ENCODE results near the gene PCOLCE2. TPM values are rescaled to one million over a fixed set of nuclear protein-coding genes. Genes with fewer than 3 reads are reported as not detected.

Gene PCOLCE2
- total and polyA plus RNA-seq, 2 donors (not counting 3 experiments of a cell fraction or from before 2014, with no cell fraction given), result not detected

- no peak for DNase-seq (ENCODE audit: low read depth, low spot score)
- Histone ChIP-seq H3K4me3 (replicated peaks in 1 of 3; ENCODE audit: insufficient read depth in 1 of 3, low read depth in 1 of 3, low read length in 3 of 3) (no peak overlapping the region), H3K4me1 (ENCODE audit: control insufficient read depth, extremely low read depth, insufficient read depth, low read length) (no peaks in the 10 kb centered on the region), H3K27ac (ENCODE audit: insufficient read depth, low read depth, low read length) (no peak overlapping the region), H3K36me3 (ENCODE audit: control insufficient read depth in 2 of 2, extremely low read depth in 1 of 2, insufficient read depth in 2 of 2, low read length in 2 of 2) (no peaks in the 10 kb centered on the region), H3K79me2 (ENCODE audit: control insufficient read depth, insufficient read depth, low read length) (no peaks in the 10 kb centered on the region), H2AFZ (ENCODE audit: low read depth, low read length) (no peak overlapping the region), H3K9ac (replicated peaks; ENCODE audit: extremely low read depth, insufficient read depth, low read length) (no peak overlapping the region), H3K9me1 (replicated peaks; ENCODE audit: control insufficient read depth, extremely low read depth, insufficient read depth, low read length) (no peaks in the 10 kb centered on the region), H3K9me3 (replicated peaks; ENCODE audit: control insufficient read depth, insufficient read depth, low read length) (no peaks in the 10 kb centered on the region), H3K4me2 (ENCODE audit: insufficient read depth, low read length) (no peak overlapping the region), H4K20me1 (replicated peaks; ENCODE audit: control insufficient read depth, extremely low read depth, insufficient read depth, low read length) (no peaks in the 10 kb centered on the region), H3K27me3 (ENCODE audit: control insufficient read depth in 2 of 2, insufficient read depth in 2 of 2, low read length in 2 of 2) (peaks cover 18 to 46% of the 10 kb centered on the region in 2 experiments)
- FAIRE-seq, result no peak
- TF ChIP-seq MYC (IDR thresholded peaks at IDR 0.05; ENCODE audit: low read depth, low read length) (no peak), POLR2A (IDR thresholded peaks at IDR 0.05; ENCODE audit: low read depth, low read length) (no peak), CTCF (IDR thresholded peaks at IDR 0.05; ENCODE audit: extremely low read depth in 1 of 2, insufficient read depth in 1 of 2, low read depth in 1 of 2, low read length in 2 of 2) (no peak), GATA2 (IDR thresholded peaks at IDR 0.05; ENCODE audit: insufficient read depth, insufficient read length, low read depth, low read length) (no peak), JUN (IDR thresholded peaks at IDR 0.05; ENCODE audit: borderline replicate concordance, insufficient read depth, insufficient read length, low read depth) (no peak)
- intact Hi-C loops (cut with micrococcal nuclease) (no loop called here), dilution Hi-C loops (cut with MboI; ENCODE audit: extremely low pct_ligation_motif_present, low sequenced_read_pairs) (no loop called here)
- ChIA-PET POLR2A (no interaction called here), CTCF (interaction anchor here (0.7 to 1.2 kb wide), 2 partner anchors 34 to 229 kb away, joined by 3 to 4 read pairs; no protein-coding TSS in a partner anchor)
- BruUV-seq (replicated peaks), result no TSS peak
Observed at GRCh38 chr3:142863010-142863817, 25.7 kb downstream of the PCOLCE2 start.

- FAIRE-seq (no peak), DNase-seq (ENCODE audit: low read depth, low spot score) (no peak)
- Histone ChIP-seq H3K79me2 (ENCODE audit: control insufficient read depth, insufficient read depth, low read length) (no peaks in the 10 kb centered on the region), H3K9me1 (replicated peaks; ENCODE audit: control insufficient read depth, extremely low read depth, insufficient read depth, low read length) (no peaks in the 10 kb centered on the region), H3K9ac (replicated peaks; ENCODE audit: extremely low read depth, insufficient read depth, low read length) (no peak overlapping the region), H3K4me3 (replicated peaks in 1 of 3; ENCODE audit: insufficient read depth in 1 of 3, low read depth in 1 of 3, low read length in 3 of 3) (no peak overlapping the region), H4K20me1 (replicated peaks; ENCODE audit: control insufficient read depth, extremely low read depth, insufficient read depth, low read length) (no peaks in the 10 kb centered on the region), H3K27ac (ENCODE audit: insufficient read depth, low read depth, low read length) (no peak overlapping the region), H3K4me2 (ENCODE audit: insufficient read depth, low read length) (no peak overlapping the region), H3K27me3 (ENCODE audit: control insufficient read depth in 2 of 2, insufficient read depth in 2 of 2, low read length in 2 of 2) (peaks cover 18 to 46% of the 10 kb centered on the region in 2 experiments), H3K9me3 (replicated peaks; ENCODE audit: control insufficient read depth, insufficient read depth, low read length) (no peaks in the 10 kb centered on the region), H2AFZ (ENCODE audit: low read depth, low read length) (no peak overlapping the region), H3K4me1 (ENCODE audit: control insufficient read depth, extremely low read depth, insufficient read depth, low read length) (no peaks in the 10 kb centered on the region), H3K36me3 (ENCODE audit: control insufficient read depth in 2 of 2, extremely low read depth in 1 of 2, insufficient read depth in 2 of 2, low read length in 2 of 2) (no peaks in the 10 kb centered on the region)
- POLR2A ChIA-PET, result no interaction called here
- dilution Hi-C loops (cut with MboI; ENCODE audit: extremely low pct_ligation_motif_present, low sequenced_read_pairs) (no loop called here), intact Hi-C loops (cut with micrococcal nuclease) (no loop called here)
- CTCF ChIA-PET, result no interaction called here
- BruUV-seq (replicated peaks), result no TSS peak
- TF ChIP-seq MAX (IDR thresholded peaks at IDR 0.05; ENCODE audit: insufficient read depth, insufficient read length) (no peak), MYC (IDR thresholded peaks at IDR 0.05; ENCODE audit: low read depth, low read length) (no peak), GATA2 (IDR thresholded peaks at IDR 0.05; ENCODE audit: insufficient read depth, insufficient read length, low read depth, low read length) (no peak), FOS (IDR thresholded peaks at IDR 0.05; ENCODE audit: borderline replicate concordance, insufficient read depth, low read length) (no peak), JUN (IDR thresholded peaks at IDR 0.05; ENCODE audit: borderline replicate concordance, insufficient read depth, insufficient read length, low read depth) (no peak), EZH2 (IDR thresholded peaks at IDR 0.05; ENCODE audit: borderline replicate concordance, low read depth, low read length, severe bottlenecking) (no peak), POLR2A (IDR thresholded peaks at IDR 0.05; ENCODE audit: low read depth, low read length) (no peak), CTCF (IDR thresholded peaks at IDR 0.05; ENCODE audit: extremely low read depth in 1 of 2, insufficient read depth in 1 of 2, low read depth in 1 of 2, low read length in 2 of 2) (no peak), POLR2AphosphoS5 (IDR thresholded peaks at IDR 0.05; ENCODE audit: insufficient read depth, low read depth, low read length) (no peak)
Observed at GRCh38 chr3:142861926-142862325, 27.0 kb downstream of the PCOLCE2 start.

Measured in endothelial cell of umbilical vein (primary cell).